Esophagus muscularis mucosa (tissue), 3 donors: ENCODE data around the gene PRDM2.

Experiments used
- EP300 ChIP-seq: sonication (generic); formaldehyde crosslinking; IDR thresholded peaks from one replicate; pipeline ENCODE4 v1.6.1; 2017; ENCODE audit warnings: antibody characterized with exemption
- POLR2A ChIP-seq: fragments of 450-650 bp; IDR thresholded peaks from one replicate; pipeline ENCODE4 v1.6.1; 2017; ENCODE audit warnings: antibody characterized with exemption, moderate library complexity, mild to moderate bottlenecking, low read depth
- POLR2AphosphoS5 ChIP-seq, 2 donors: sonication (generic); formaldehyde crosslinking; IDR thresholded peaks; one replicate each; pipeline ENCODE4 v1.6.1; 2017; ENCODE audit warnings: antibody characterized with exemption in 2 of 2

GRCh38 chr1:13708380-13708982 lies 8.5 kb downstream of the PRDM2 start:
- TF ChIP-seq POLR2AphosphoS5 (IDR thresholded peaks at IDR 0.05), result no peak
- TF ChIP-seq EP300, result no peak
- no peak for TF ChIP-seq POLR2A
